ENCODE results near the gene KRTAP20-1.

The KRTAP20-1 gene

DNA sequence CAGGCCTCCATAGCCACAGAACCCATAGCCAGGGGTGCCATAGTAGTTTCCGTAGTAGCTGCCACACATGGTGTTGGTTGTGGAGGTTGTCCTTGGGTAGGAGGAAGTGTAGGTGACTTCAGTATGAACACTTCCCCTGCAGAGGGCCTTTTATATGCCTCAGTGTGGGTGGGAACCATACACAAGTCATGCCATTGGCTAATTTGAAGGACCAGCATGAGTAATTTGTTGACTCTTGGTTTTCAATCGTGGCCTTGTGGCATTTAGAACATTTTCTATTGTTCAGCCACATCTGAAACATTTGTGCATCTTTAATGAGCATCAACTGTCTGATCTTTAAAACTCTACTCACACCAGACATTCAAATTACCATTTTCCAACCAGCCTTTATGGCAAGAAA lies 2.4 kb upstream of the KRTAP20-1 start, which contains the start of gene KRTAP6-1:
KRTAP6-1 (minus strand) TSS at position 95 of the 400 bp plus-strand sequence; CDS start at position 69, 26 bp downstream.
- Histone ChIP-seq H3K27me3 (ENCODE audit: control insufficient read depth, insufficient read depth, low read length) (no peaks in the 10 kb centered on the region), H3K9ac (ENCODE audit: low read length) (no peak within 1 kb of the TSS), H3K27ac (ENCODE audit: low read length) (no peak within 1 kb of the TSS), H3K4me1 (ENCODE audit: control insufficient read depth, low read depth, low read length) (no peaks in the 10 kb centered on the region), H3K4me3 (ENCODE audit: low read length) (no peak within 1 kb of the TSS), H3K36me3 (ENCODE audit: control insufficient read depth, low read depth, low read length) (no peaks in the 10 kb centered on the region), H3K9me3 (ENCODE audit: control insufficient read depth, low read depth, low read length) (no peaks in the 10 kb centered on the region)

GRCh38 chr21:30615199-30615598 lies 1.0 kb upstream of the KRTAP20-1 start:
- H3K36me3 ChIP-seq (ENCODE audit: control insufficient read depth, low read depth, low read length) = no peaks in the 10 kb centered on the region
- H3K9ac ChIP-seq (ENCODE audit: low read length) = no peak overlapping the region
- no peak overlapping the region for H3K4me3 ChIP-seq (ENCODE audit: low read length)
- no peak overlapping the region for H3K27ac ChIP-seq (ENCODE audit: low read length)
- H3K9me3 ChIP-seq (ENCODE audit: control insufficient read depth, low read depth, low read length) = no peaks in the 10 kb centered on the region
- H3K4me1 ChIP-seq (ENCODE audit: control insufficient read depth, low read depth, low read length) = no peaks in the 10 kb centered on the region
- no peaks in the 10 kb centered on the region for H3K27me3 ChIP-seq (ENCODE audit: control insufficient read depth, insufficient read depth, low read length)

- Histone ChIP-seq H3K36me3 (ENCODE audit: control insufficient read depth, low read depth, low read length) (no peaks in the 10 kb centered on the region), H3K9me3 (ENCODE audit: control insufficient read depth, low read depth, low read length) (no peaks in the 10 kb centered on the region), H3K4me1 (ENCODE audit: control insufficient read depth, low read depth, low read length) (no peaks in the 10 kb centered on the region), H3K27me3 (ENCODE audit: control insufficient read depth, insufficient read depth, low read length) (no peaks in the 10 kb centered on the region), H3K9ac (ENCODE audit: low read length) (no peak overlapping the region), H3K27ac (ENCODE audit: low read length) (no peak overlapping the region), H3K4me3 (ENCODE audit: low read length) (no peak overlapping the region)
Measured at GRCh38 chr21:30620080-30620479, 3.9 kb downstream of the KRTAP20-1 start.

GRCh38 chr21:30620522-30620921 lies 4.3 kb downstream of the KRTAP20-1 start, which contains the start of gene KRTAP20-4:
Gene KRTAP20-4, plus strand, starts transcription at chr21:30620627.
- H3K4me3 ChIP-seq (ENCODE audit: low read length) = no peak within 1 kb of the TSS
- H3K27me3 ChIP-seq (ENCODE audit: control insufficient read depth, insufficient read depth, low read length) = no peaks in the 10 kb centered on the region
- H3K27ac ChIP-seq (ENCODE audit: low read length) = no peak within 1 kb of the TSS
- no peaks in the 10 kb centered on the region for H3K9me3 ChIP-seq (ENCODE audit: control insufficient read depth, low read depth, low read length)
- no peaks in the 10 kb centered on the region for H3K36me3 ChIP-seq (ENCODE audit: control insufficient read depth, low read depth, low read length)
- H3K9ac ChIP-seq (ENCODE audit: low read length) = no peak within 1 kb of the TSS
- no peaks in the 10 kb centered on the region for H3K4me1 ChIP-seq (ENCODE audit: control insufficient read depth, low read depth, low read length)

DNA sequence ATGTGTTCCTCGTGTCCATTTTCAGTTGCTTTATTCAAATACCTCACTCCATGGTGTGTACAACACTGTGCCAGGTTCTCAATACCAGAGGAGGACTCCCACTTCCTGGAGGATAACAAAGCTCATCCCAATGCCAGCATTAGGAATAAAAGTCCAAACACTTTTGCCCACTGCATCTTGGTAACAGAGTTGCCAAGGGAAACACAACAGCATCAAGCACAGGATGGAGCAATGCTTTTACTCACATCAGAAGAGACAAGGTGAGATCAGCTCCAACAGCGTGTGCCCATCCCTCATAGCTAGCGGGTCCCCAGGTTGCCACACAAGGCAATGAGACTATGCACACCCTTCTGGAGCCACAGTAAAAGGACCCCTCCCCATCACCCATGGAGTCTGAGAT lies 7.1 kb downstream of the KRTAP20-1 start:
- Histone ChIP-seq H3K27me3 (ENCODE audit: control insufficient read depth, insufficient read depth, low read length) (no peaks in the 10 kb centered on the region), H3K36me3 (ENCODE audit: control insufficient read depth, low read depth, low read length) (no peaks in the 10 kb centered on the region), H3K4me3 (ENCODE audit: low read length) (no peak overlapping the region), H3K27ac (ENCODE audit: low read length) (no peak overlapping the region), H3K9me3 (ENCODE audit: control insufficient read depth, low read depth, low read length) (no peaks in the 10 kb centered on the region), H3K9ac (ENCODE audit: low read length) (no peak overlapping the region), H3K4me1 (ENCODE audit: control insufficient read depth, low read depth, low read length) (no peaks in the 10 kb centered on the region)

DNA sequence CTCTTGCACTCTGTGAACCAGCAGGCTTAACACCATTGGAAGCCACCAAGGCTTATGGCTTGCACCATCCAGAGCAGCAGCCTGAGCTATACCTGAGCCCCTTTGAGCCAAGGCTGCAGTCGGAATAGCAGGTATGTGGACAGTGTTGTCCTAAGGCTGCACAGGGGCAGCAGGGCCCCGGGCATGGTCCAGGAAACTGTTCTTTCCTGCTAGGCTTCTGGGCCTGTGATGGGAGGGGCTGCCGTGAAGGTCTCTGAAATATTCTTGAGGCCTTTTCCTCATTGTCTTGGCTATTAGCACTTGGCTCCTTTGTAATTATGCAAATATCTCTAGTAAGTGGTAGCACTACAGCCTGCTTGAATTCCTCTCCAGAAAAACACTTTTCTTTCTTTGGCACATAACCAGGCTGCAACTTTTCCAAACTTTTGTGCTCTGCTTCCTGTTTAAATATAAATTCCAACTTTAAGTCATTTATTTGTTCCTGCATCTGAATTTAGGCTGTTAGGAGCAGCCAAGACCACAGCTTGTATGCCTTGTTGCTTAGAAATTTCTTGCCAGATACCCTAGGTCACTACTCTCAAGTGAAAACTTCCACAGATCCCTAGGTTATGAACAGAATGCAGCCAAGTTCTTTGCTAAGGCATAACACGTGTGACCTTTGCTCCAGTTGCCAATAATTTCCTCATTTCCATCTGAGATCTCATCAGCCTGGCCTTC lies 9.4 kb downstream of the KRTAP20-1 start:
- Histone ChIP-seq H3K4me3 (ENCODE audit: low read length) (no peak overlapping the region), H3K9ac (ENCODE audit: low read length) (no peak overlapping the region), H3K36me3 (ENCODE audit: control insufficient read depth, low read depth, low read length) (no peaks in the 10 kb centered on the region), H3K4me1 (ENCODE audit: control insufficient read depth, low read depth, low read length) (no peaks in the 10 kb centered on the region), H3K27me3 (ENCODE audit: control insufficient read depth, insufficient read depth, low read length) (no peaks in the 10 kb centered on the region), H3K27ac (ENCODE audit: low read length) (no peak overlapping the region), H3K9me3 (ENCODE audit: control insufficient read depth, low read depth, low read length) (no peaks in the 10 kb centered on the region)

DNA sequence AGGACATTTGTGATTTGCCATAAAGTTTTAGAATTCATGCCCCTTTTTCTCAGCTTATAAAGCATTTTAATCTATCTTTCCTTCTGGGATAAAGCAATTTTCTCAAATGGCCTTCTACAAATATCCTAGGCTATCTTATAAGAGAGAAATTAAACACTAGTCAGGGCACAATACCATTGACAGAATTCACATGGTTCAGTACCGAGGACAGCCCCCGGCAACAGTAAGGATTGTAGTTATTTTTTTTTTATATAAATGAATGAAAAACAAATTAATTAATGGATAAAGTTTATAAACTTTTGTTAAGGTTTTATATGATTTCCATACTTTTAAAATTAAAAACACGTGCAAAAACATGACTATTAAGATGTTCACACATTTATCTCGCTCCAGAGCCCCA lies 11.9 kb downstream of the KRTAP20-1 start:
- Histone ChIP-seq H3K9ac (ENCODE audit: low read length) (no peak overlapping the region), H3K27me3 (ENCODE audit: control insufficient read depth, insufficient read depth, low read length) (no peaks in the 10 kb centered on the region), H3K9me3 (ENCODE audit: control insufficient read depth, low read depth, low read length) (no peaks in the 10 kb centered on the region), H3K27ac (ENCODE audit: low read length) (no peak overlapping the region), H3K4me1 (ENCODE audit: control insufficient read depth, low read depth, low read length) (no peaks in the 10 kb centered on the region), H3K4me3 (ENCODE audit: low read length) (no peak overlapping the region), H3K36me3 (ENCODE audit: control insufficient read depth, low read depth, low read length) (no peaks in the 10 kb centered on the region)

GRCh38 chr21:30629200-30629599 lies 13.0 kb downstream of the KRTAP20-1 start:
- H3K9me3 ChIP-seq (ENCODE audit: control insufficient read depth, low read depth, low read length) = no peaks in the 10 kb centered on the region
- no peaks in the 10 kb centered on the region for H3K27me3 ChIP-seq (ENCODE audit: control insufficient read depth, insufficient read depth, low read length)
- no peak overlapping the region for H3K9ac ChIP-seq (ENCODE audit: low read length)
- no peaks in the 10 kb centered on the region for H3K36me3 ChIP-seq (ENCODE audit: control insufficient read depth, low read depth, low read length)
- H3K27ac ChIP-seq (ENCODE audit: low read length) = no peak overlapping the region
- H3K4me3 ChIP-seq (ENCODE audit: low read length) = no peak overlapping the region
- H3K4me1 ChIP-seq (ENCODE audit: control insufficient read depth, low read depth, low read length) = no peaks in the 10 kb centered on the region

DNA sequence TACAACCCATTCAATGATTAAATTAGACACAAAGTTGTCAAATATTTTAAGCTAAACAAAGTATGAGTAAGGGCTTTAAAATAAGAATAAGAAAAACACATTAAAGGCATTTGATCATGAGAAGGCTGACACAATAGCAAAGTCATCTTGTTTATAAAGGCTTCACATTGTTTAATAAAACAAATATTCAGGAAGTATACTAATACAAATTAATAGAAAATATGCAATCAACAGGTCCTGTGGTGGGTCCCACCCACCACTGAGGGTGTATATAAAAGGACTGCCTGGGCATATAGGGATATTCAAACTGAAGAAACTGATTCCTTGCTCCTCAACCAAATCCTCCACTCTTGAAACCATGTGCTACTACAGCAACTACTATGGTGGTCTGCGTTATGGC lies 18.7 kb downstream of the KRTAP20-1 start, which contains the start of gene KRTAP20-2:
KRTAP20-2 (plus strand) TSS at position 301 of the 400 bp plus-strand sequence; CDS start at position 359, 58 bp downstream.
- no peak within 1 kb of the TSS for H3K9ac ChIP-seq (ENCODE audit: low read length)
- no peaks in the 10 kb centered on the region for H3K4me1 ChIP-seq (ENCODE audit: control insufficient read depth, low read depth, low read length)

DNA sequence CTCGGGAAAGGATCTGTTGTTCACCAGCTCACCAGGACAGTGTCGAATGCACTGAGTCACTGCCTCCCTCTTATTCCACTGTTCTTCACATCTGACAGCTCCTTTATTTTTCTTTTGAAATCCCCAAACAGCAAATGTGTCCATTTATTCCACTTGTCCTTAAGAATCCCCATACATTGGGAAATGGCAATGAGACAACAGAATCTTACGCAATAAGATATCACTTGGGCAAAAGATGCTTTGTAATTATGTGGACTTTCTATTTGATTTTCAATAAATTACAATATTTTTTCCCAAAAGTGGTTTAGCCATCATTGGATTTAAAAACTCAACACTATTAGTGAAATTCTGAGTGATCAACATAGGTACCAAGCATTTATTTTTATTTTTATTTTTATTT lies 22.5 kb downstream of the KRTAP20-1 start:
- Histone ChIP-seq H3K36me3 (ENCODE audit: control insufficient read depth, low read depth, low read length) (no peaks in the 10 kb centered on the region), H3K27me3 (ENCODE audit: control insufficient read depth, insufficient read depth, low read length) (no peaks in the 10 kb centered on the region), H3K4me3 (ENCODE audit: low read length) (no peak overlapping the region), H3K4me1 (ENCODE audit: control insufficient read depth, low read depth, low read length) (no peaks in the 10 kb centered on the region), H3K9me3 (ENCODE audit: control insufficient read depth, low read depth, low read length) (no peaks in the 10 kb centered on the region), H3K27ac (ENCODE audit: low read length) (no peak overlapping the region), H3K9ac (ENCODE audit: low read length) (no peak overlapping the region)

More for the DNA sequence above, 18.7 kb downstream of the KRTAP20-1 start, which contains the start of gene KRTAP20-2:
- Histone ChIP-seq H3K9me3 (ENCODE audit: control insufficient read depth, low read depth, low read length) (no peaks in the 10 kb centered on the region), H3K4me3 (ENCODE audit: low read length) (no peak within 1 kb of the TSS), H3K36me3 (ENCODE audit: control insufficient read depth, low read depth, low read length) (no peaks in the 10 kb centered on the region), H3K27ac (ENCODE audit: low read length) (no peak within 1 kb of the TSS), H3K27me3 (ENCODE audit: control insufficient read depth, insufficient read depth, low read length) (no peaks in the 10 kb centered on the region)

DNA sequence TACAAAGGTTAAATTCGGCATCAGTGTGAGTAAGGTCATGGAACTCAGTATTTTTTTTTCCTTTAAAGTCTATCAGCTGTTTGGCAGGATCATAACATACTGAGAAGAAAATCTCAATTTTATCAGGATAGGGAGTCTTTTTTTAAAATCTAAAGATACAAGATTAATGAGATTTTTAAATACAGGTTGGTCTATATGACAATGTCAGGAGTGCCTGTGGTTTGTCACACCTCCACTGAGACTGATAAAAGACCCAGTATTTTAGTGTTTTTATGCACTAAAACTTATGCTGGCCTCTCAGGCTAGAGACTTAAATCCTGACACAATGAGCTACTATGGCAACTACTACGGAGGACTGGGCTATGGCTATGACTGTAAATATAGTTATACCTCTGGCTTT lies 26.3 kb downstream of the KRTAP20-1 start, which contains the start of gene KRTAP20-3:
KRTAP20-3 (plus strand) TSS at position 301 of the 400 bp plus-strand sequence.
- no peak within 1 kb of the TSS for H3K27ac ChIP-seq (ENCODE audit: low read length)
- no peaks in the 10 kb centered on the region for H3K27me3 ChIP-seq (ENCODE audit: control insufficient read depth, insufficient read depth, low read length)
- H3K9me3 ChIP-seq (ENCODE audit: control insufficient read depth, low read depth, low read length) = no peaks in the 10 kb centered on the region
- H3K4me1 ChIP-seq (ENCODE audit: control insufficient read depth, low read depth, low read length) = no peaks in the 10 kb centered on the region
- no peak within 1 kb of the TSS for H3K4me3 ChIP-seq (ENCODE audit: low read length)
- no peak within 1 kb of the TSS for H3K9ac ChIP-seq (ENCODE audit: low read length)
- H3K36me3 ChIP-seq (ENCODE audit: control insufficient read depth, low read depth, low read length) = no peaks in the 10 kb centered on the region

GRCh38 chr21:30646904-30647414 lies 30.7 kb downstream of the KRTAP20-1 start:
- no peak overlapping the region for H3K9ac ChIP-seq (ENCODE audit: low read length)
- H3K9me3 ChIP-seq (ENCODE audit: control insufficient read depth, low read depth, low read length) = no peaks in the 10 kb centered on the region
- no peaks in the 10 kb centered on the region for H3K4me1 ChIP-seq (ENCODE audit: control insufficient read depth, low read depth, low read length)
- H3K36me3 ChIP-seq (ENCODE audit: control insufficient read depth, low read depth, low read length) = no peaks in the 10 kb centered on the region
- no peaks in the 10 kb centered on the region for H3K27me3 ChIP-seq (ENCODE audit: control insufficient read depth, insufficient read depth, low read length)
- no peak overlapping the region for H3K27ac ChIP-seq (ENCODE audit: low read length)
- H3K4me3 ChIP-seq (ENCODE audit: low read length) = no peak overlapping the region
